Activated CD4-positive, alpha-beta T cell treated with anti-CD3 and anti-CD28 coated beads for 4 hours (primary cell): Measurements from ENCODE around the gene PLCL1.
"Not testable (repeated sequence)": the region's sequence is repeated elsewhere in the genome, so short reads cannot be mapped to it uniquely, and the experiment has no call there.

Experiments used
- DNase-seq, 2 donors: peaks; one replicate each; pipeline ENCODE4 v3.0.0-alpha.2; 2020

Gene PLCL1

GRCh38 chr2:198136142-198136541 is 331.7 kb downstream of the PLCL1 start:
- DNase-seq = no peak

GRCh38 chr2:198137733-198138132 is 333.3 kb downstream of the PLCL1 start:
- no peak for DNase-seq

GRCh38 chr2:198141726-198142125 is 337.3 kb downstream of the PLCL1 start:
- DNase-seq = no peak

GRCh38 chr2:198143156-198143555 is 338.8 kb downstream of the PLCL1 start:
- no peak for DNase-seq

- DNase-seq = no peak
These were observed 339.4 kb downstream of the PLCL1 start for GRCh38 chr2:198143793-198144192.

- DNase-seq = no peak
These were observed 340.3 kb downstream of the PLCL1 start for GRCh38 chr2:198144660-198145059.

- DNase-seq = no peak
These were observed 342.1 kb downstream of the PLCL1 start for GRCh38 chr2:198146346-198146940.

GRCh38 chr2:198157314-198157713 is 352.9 kb downstream of the PLCL1 start:
- no peak for DNase-seq

- DNase-seq = no peak
These were observed 356.8 kb downstream of the PLCL1 start for GRCh38 chr2:198161151-198161550.

GRCh38 chr2:198162276-198162675 is 357.9 kb downstream of the PLCL1 start:
- DNase-seq = no peak

GRCh38 chr2:198164843-198165242 is 360.4 kb downstream of the PLCL1 start:
- no peak for DNase-seq

GRCh38 chr2:198165289-198165688 is 360.9 kb downstream of the PLCL1 start:
- DNase-seq = no peak

- no peak for DNase-seq
These were observed 363.0 kb downstream of the PLCL1 start for GRCh38 chr2:198167346-198167745.

- no peak for DNase-seq
These were observed 364.3 kb downstream of the PLCL1 start for GRCh38 chr2:198168651-198169050.

GRCh38 chr2:198173242-198173641 is 368.8 kb downstream of the PLCL1 start:
- no peak for DNase-seq

- DNase-seq = no peak
These were observed 369.5 kb downstream of the PLCL1 start for GRCh38 chr2:198173864-198174263.

- DNase-seq = no peak
These were observed 370.9 kb downstream of the PLCL1 start for GRCh38 chr2:198175271-198175670.

GRCh38 chr2:198177040-198177439 is 372.6 kb downstream of the PLCL1 start:
- DNase-seq = no peak

- DNase-seq = no peak
These were observed 374.4 kb downstream of the PLCL1 start for GRCh38 chr2:198178766-198179165.

- DNase-seq = no peak
These were observed 381.9 kb downstream of the PLCL1 start for GRCh38 chr2:198186257-198186656.

GRCh38 chr2:198187841-198188240 is 383.4 kb downstream of the PLCL1 start:
- no peak for DNase-seq

- no peak for DNase-seq
These were observed 384.6 kb downstream of the PLCL1 start for GRCh38 chr2:198188982-198189381.

GRCh38 chr2:198191651-198192050 is 387.3 kb downstream of the PLCL1 start:
- no peak for DNase-seq

- not testable (repeated sequence) for DNase-seq
These were observed 392.2 kb downstream of the PLCL1 start for GRCh38 chr2:198196556-198196955.
